H9 (cell line): Measurements from ENCODE around the gene TPP1. TPM values are rescaled to one million over a fixed set of nuclear protein-coding genes. Genes with fewer than 3 reads are reported as not detected.

Experiments used
- DNase-seq: peaks from one replicate; pipeline ENCODE4 v3.0.0-alpha.2; 2017
- H2AFZ ChIP-seq: one replicate; pipeline ENCODE4 v1.6.1; 2013; ENCODE audit warnings: mild to moderate bottlenecking, low read length, control low read depth, moderate library complexity
- H2AK5ac ChIP-seq: 2 replicates; pipeline ENCODE4 v1.6.1; 2013; ENCODE audit warnings: low read length, control low read depth, mixed read lengths; ENCODE audit not compliant: insufficient read length
- H2BK120ac ChIP-seq: one replicate; pipeline ENCODE4 v1.6.1; 2013; ENCODE audit warnings: low read depth, mild to moderate bottlenecking, low read length, control low read depth, inconsistent platforms; ENCODE audit not compliant: poor library complexity, severe bottlenecking
- H2BK12ac ChIP-seq: 2 replicates; pipeline ENCODE4 v1.6.1; 2013; ENCODE audit warnings: low read length, control low read depth, mixed read lengths, low read depth; ENCODE audit not compliant: insufficient read length
- H2BK15ac ChIP-seq: 2 replicates; pipeline ENCODE4 v1.6.1; 2013; ENCODE audit warnings: low read depth, low read length, control low read depth
- H2BK20ac ChIP-seq: one replicate; pipeline ENCODE4 v1.6.1; 2013; ENCODE audit warnings: low read depth, mild to moderate bottlenecking, low read length, control low read depth, inconsistent platforms; ENCODE audit not compliant: poor library complexity, severe bottlenecking
- H2BK5ac ChIP-seq: 2 replicates; pipeline ENCODE4 v1.6.1; 2013; ENCODE audit warnings: low read length, control low read depth, mixed read lengths; ENCODE audit not compliant: insufficient read length
- H3K14ac ChIP-seq: 2 replicates; pipeline ENCODE4 v1.6.1; 2013; ENCODE audit warnings: low read length, control low read depth; ENCODE audit not compliant: insufficient read depth
- H3K18ac ChIP-seq: 2 replicates; pipeline ENCODE4 v1.6.1; 2013; ENCODE audit warnings: low read depth, mild to moderate bottlenecking, mixed read lengths, low read length, control low read depth; ENCODE audit not compliant: insufficient read length
- H3K23ac ChIP-seq: 2 replicates; pipeline ENCODE4 v1.6.1; 2013; ENCODE audit warnings: low read length, control low read depth, mixed read lengths, low read depth; ENCODE audit not compliant: insufficient read length
- H3K23me2 ChIP-seq: 2 replicates; pipeline ENCODE4 v1.6.1; 2013; ENCODE audit warnings: low read depth, mild to moderate bottlenecking, mixed read lengths, low read length, control low read depth; ENCODE audit not compliant: insufficient read length, poor library complexity, severe bottlenecking
- H3K27ac ChIP-seq: 2 replicates; pipeline ENCODE4 v1.5.1; 2013; ENCODE audit warnings: low read length, control low read depth, mixed read lengths, low read depth; ENCODE audit not compliant: insufficient read length
- H3K27me3 ChIP-seq: 2 replicates; pipeline ENCODE4 v1.6.1; 2013; ENCODE audit warnings: low read length, control low read depth, inconsistent platforms; ENCODE audit not compliant: insufficient read depth
- H3K4ac ChIP-seq: 2 replicates; pipeline ENCODE4 v1.6.1; 2013; ENCODE audit warnings: low read depth, mild to moderate bottlenecking, control low read depth, inconsistent platforms, low read length, moderate library complexity
- H3K4me1 ChIP-seq: 2 replicates; pipeline ENCODE4 v1.6.1; 2013; ENCODE audit warnings: low read length, control low read depth, inconsistent platforms; ENCODE audit not compliant: insufficient read depth
- H3K4me2 ChIP-seq: 2 replicates; pipeline ENCODE4 v1.6.1; 2013; ENCODE audit warnings: low read length, control low read depth, mixed read lengths; ENCODE audit not compliant: insufficient read length, insufficient read depth
- H3K56ac ChIP-seq: 2 replicates; pipeline ENCODE4 v1.6.1; 2013; ENCODE audit warnings: low read depth, mild to moderate bottlenecking, mixed read lengths, low read length, control low read depth; ENCODE audit not compliant: insufficient read length
- H3K79me1 ChIP-seq: 2 replicates; pipeline ENCODE4 v1.6.1; 2013; ENCODE audit warnings: low read depth, mild to moderate bottlenecking, moderate library complexity, low read length, control low read depth, inconsistent platforms; ENCODE audit not compliant: insufficient read depth, poor library complexity, severe bottlenecking
- H3K79me2 ChIP-seq: 2 replicates; pipeline ENCODE4 v1.6.1; 2013; ENCODE audit warnings: low read length, control low read depth, inconsistent platforms; ENCODE audit not compliant: insufficient read depth
- H3K9ac ChIP-seq: 2 replicates; pipeline ENCODE4 v1.6.1; 2013; ENCODE audit warnings: low read length, control low read depth, mixed read lengths; ENCODE audit not compliant: insufficient read length; ENCODE audit errors: extremely low read depth
- H3K9me3 ChIP-seq: one replicate; pipeline ENCODE4 v1.6.1; 2013; ENCODE audit warnings: low read depth, low read length, inconsistent platforms; ENCODE audit not compliant: control insufficient read depth
- H3T11ph ChIP-seq: one replicate; pipeline ENCODE4 v1.6.1; 2013; ENCODE audit warnings: mild to moderate bottlenecking, low read length, control low read depth, inconsistent platforms
- H4K20me1 ChIP-seq: one replicate; pipeline ENCODE4 v1.6.1; 2013; ENCODE audit not compliant: control insufficient read depth, insufficient read length, insufficient read depth
- H4K5ac ChIP-seq: 2 replicates; pipeline ENCODE4 v1.6.1; 2013; ENCODE audit warnings: low read depth, mild to moderate bottlenecking, mixed read lengths, low read length, control low read depth; ENCODE audit not compliant: insufficient read length
- H4K8ac ChIP-seq: replicated peaks from 2 replicates; pipeline ENCODE4 v1.6.1; 2013; ENCODE audit warnings: low read length, control low read depth, mixed read lengths, low read depth; ENCODE audit not compliant: insufficient read length
- H4K91ac ChIP-seq: 2 replicates; pipeline ENCODE4 v1.6.1; 2013; ENCODE audit warnings: low read depth, mild to moderate bottlenecking, moderate library complexity, mixed read lengths, low read length, control low read depth; ENCODE audit not compliant: insufficient read length
- H3K27ac Mint-ChIP-seq, 3 experiments: 2 replicates in 2 of 3; 3 replicates in 1 of 3; pipeline ENCODE4 v1.8.0; 2020 to 2021; ENCODE audit warnings: mixed read lengths in 3 of 3, mild to moderate bottlenecking in 1 of 3, moderate library complexity in 1 of 3
- H3K27me3 Mint-ChIP-seq: 2 replicates; pipeline ENCODE4 v1.8.0; 2021; ENCODE audit warnings: low read depth, mild to moderate bottlenecking, moderate library complexity, mixed read lengths
- H3K36me3 Mint-ChIP-seq, 3 experiments: 2 replicates in 2 of 3; 3 replicates in 1 of 3; pipeline ENCODE4 v1.8.0; 2020 to 2021; ENCODE audit warnings: low read depth in 3 of 3, mixed read lengths in 3 of 3; ENCODE audit not compliant: insufficient read depth in 1 of 3
- H3K4me1 Mint-ChIP-seq, 2 experiments: 2 replicates each; pipeline ENCODE4 v1.8.0; 2020; ENCODE audit warnings: mixed read lengths in 2 of 2
- H3K4me3 Mint-ChIP-seq, 2 experiments: 2 replicates in 1 of 2; 3 replicates in 1 of 2; pipeline ENCODE4 v1.8.0; 2020 to 2021; ENCODE audit warnings: mild to moderate bottlenecking in 2 of 2, mixed read lengths in 2 of 2, moderate library complexity in 1 of 2
- H3K9me3 Mint-ChIP-seq, 2 experiments: 2 replicates in 1 of 2; 3 replicates in 1 of 2; pipeline ENCODE4 v1.8.0; 2020; ENCODE audit warnings: mild to moderate bottlenecking in 2 of 2, mixed read lengths in 2 of 2, moderate library complexity in 1 of 2
- WGBS: extraction: QIAGEN DNeasy Blood & Tissue Kit; methylation state at CpG from one replicate; pipeline ENCODE4 v1.1.7; 2013; ENCODE audit warnings: missing lambda C conversion rate, low lambda C conversion rate, mixed read lengths; ENCODE audit not compliant: insufficient read length; ENCODE audit errors: extremely low coverage; 5-methylcytosine and 5-hydroxymethylcytosine counted together
- total RNA-seq: library from RNA; stranded (reverse); gene quantifications from 2 replicates; pipeline ENCODE4 v1.2.1, GENCODE V29; 2021
- TF ChIP-seq, protein P1 (sequence below): fragments of 200-600 bp; sonication (generic); conservative IDR thresholded peaks from 3 replicates; pipeline ENCODE4 v1.8.0; 2021; ENCODE audit warnings: antibody characterized with exemption, mild to moderate bottlenecking

The TPP1 gene
- total RNA-seq, 1 experiment from 2014 or later = 37.2 TPM

DNA sequence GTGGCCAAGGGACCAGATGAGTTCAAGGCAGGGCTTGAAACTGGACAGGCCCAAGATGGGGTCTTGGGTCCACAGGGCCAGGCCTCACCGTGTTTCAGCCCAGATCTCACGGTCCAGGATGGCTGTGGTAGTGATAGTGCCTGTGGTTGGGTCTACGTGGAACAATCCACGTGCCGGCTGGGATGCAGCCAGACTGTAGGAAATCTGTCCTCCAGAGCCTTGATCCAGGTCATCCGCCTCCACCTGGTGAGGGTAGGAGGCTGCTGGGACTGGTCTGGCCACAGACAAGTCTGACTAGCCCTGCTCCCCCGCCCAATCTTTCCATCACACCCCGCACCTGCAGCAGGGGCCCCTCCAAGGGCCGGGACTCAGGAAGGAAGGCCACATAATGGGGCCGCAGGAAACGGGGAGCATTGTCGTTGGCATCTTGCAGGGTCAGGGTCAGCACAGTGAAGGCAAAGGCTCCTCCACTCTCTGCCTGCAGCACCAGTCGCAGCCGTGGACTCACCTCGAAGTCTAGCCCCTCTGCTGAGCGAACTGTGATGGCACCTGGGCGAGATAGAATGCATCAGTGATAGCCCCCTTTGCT, 6.7 kb upstream of the TPP1 start:
- Histone ChIP-seq H2BK20ac (no peak overlapping the region), H2BK120ac (no peak overlapping the region), H4K91ac (no peak overlapping the region), H3K4ac (no peak overlapping the region), H3K23me2 (peaks cover 9% of the 10 kb centered on the region), H3K79me2 (no peaks in the 10 kb centered on the region), H3K27me3 (peaks cover 14% of the 10 kb centered on the region; the same call in 1 of the 2 replicates), H2BK15ac (no peak overlapping the region), H2AK5ac (no peak overlapping the region), H2BK12ac (no peak overlapping the region), H3K27ac (no peak overlapping the region), H3K9ac (no peak overlapping the region), H3K18ac (no peak overlapping the region), H3K79me1 (no peaks in the 10 kb centered on the region), H3K9me3 (no peaks in the 10 kb centered on the region), H4K8ac (no peak overlapping the region), H2AFZ (no peak overlapping the region), H3T11ph (no peak overlapping the region), H3K4me1 (no peaks in the 10 kb centered on the region), H3K23ac (no peak overlapping the region), H2BK5ac (no peak overlapping the region), H3K14ac (no peak overlapping the region), H4K20me1 (no peaks in the 10 kb centered on the region), H3K56ac (no peak overlapping the region), H4K5ac (no peak overlapping the region), H3K4me2 (no peak overlapping the region)
- Mint-ChIP-seq H3K4me3 (no peak overlapping the region), H3K27me3 (peaks cover 27% of the 10 kb centered on the region), H3K4me1 (peaks cover 3% of the 10 kb centered on the region in 2 experiments; a peak in 3 of 4 replicates), H3K27ac (no peak overlapping the region), H3K9me3 (no peaks in the 10 kb centered on the region), H3K36me3 (peaks cover 2 to 24% (median 9%) of the 10 kb centered on the region in 3 experiments; a peak in 6 of 7 replicates)
- TF ChIP-seq, protein P1, sequence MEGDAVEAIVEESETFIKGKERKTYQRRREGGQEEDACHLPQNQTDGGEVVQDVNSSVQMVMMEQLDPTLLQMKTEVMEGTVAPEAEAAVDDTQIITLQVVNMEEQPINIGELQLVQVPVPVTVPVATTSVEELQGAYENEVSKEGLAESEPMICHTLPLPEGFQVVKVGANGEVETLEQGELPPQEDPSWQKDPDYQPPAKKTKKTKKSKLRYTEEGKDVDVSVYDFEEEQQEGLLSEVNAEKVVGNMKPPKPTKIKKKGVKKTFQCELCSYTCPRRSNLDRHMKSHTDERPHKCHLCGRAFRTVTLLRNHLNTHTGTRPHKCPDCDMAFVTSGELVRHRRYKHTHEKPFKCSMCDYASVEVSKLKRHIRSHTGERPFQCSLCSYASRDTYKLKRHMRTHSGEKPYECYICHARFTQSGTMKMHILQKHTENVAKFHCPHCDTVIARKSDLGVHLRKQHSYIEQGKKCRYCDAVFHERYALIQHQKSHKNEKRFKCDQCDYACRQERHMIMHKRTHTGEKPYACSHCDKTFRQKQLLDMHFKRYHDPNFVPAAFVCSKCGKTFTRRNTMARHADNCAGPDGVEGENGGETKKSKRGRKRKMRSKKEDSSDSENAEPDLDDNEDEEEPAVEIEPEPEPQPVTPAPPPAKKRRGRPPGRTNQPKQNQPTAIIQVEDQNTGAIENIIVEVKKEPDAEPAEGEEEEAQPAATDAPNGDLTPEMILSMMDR = no peak
- WGBS = no CpG with 5 or more reads among the region's 17 CpGs
- DNase-seq = no peak
